CD14-positive monocyte (primary cell): ENCODE measurements around the gene FGF19. TPM values are rescaled to one million over a fixed set of nuclear protein-coding genes. Genes with fewer than 3 reads are reported as not detected.
A peak's percentile ranks its signal among the peaks of the same experiment; 100 is the strongest.

Source experiments
- DNase-seq, 3 donors: peaks; one replicate each; pipeline ENCODE4 v3.0.0-alpha.2; 2011 to 2022
- H2AFZ ChIP-seq: 2 replicates; pipeline ENCODE4 v1.6.0; 2012; ENCODE audit warnings: mild to moderate bottlenecking, low read depth, low read length, inconsistent platforms; ENCODE audit not compliant: insufficient read depth, poor library complexity, severe bottlenecking
- H3K27ac ChIP-seq, 2 donors: 1 replicate in 1 of 2; 2 replicates in 1 of 2; pipeline ENCODE4 v1.5.1; 2012 to 2013; ENCODE audit warnings: low read length in 2 of 2, control low read depth in 1 of 2, inconsistent platforms in 1 of 2, low read depth in 1 of 2, mild to moderate bottlenecking in 1 of 2
- H3K27me3 ChIP-seq, 2 donors: one replicate each; pipeline versions ENCODE4 v1.6.0 to v1.6.1; 2011 to 2013; ENCODE audit warnings: low read length in 2 of 2; ENCODE audit not compliant: control insufficient read depth in 2 of 2, insufficient read depth in 2 of 2
- H3K36me3 ChIP-seq, 2 donors: replicated peaks in 1 of 2; 1 replicate in 1 of 2; 2 replicates in 1 of 2; pipeline versions ENCODE4 v1.5.1 to v1.6.1; 2012 to 2013; ENCODE audit warnings: low read length in 2 of 2, control low read depth in 1 of 2, inconsistent platforms in 1 of 2, mild to moderate bottlenecking in 1 of 2; ENCODE audit not compliant: insufficient read depth in 2 of 2, control insufficient read depth in 1 of 2
- H3K4me1 ChIP-seq, 2 donors: 1 replicate in 1 of 2; 2 replicates in 1 of 2; pipeline versions ENCODE4 v1.5.1 to v1.6.1; 2012 to 2013; ENCODE audit warnings: low read length in 2 of 2, control low read depth in 1 of 2, inconsistent platforms in 1 of 2, mild to moderate bottlenecking in 1 of 2, moderate library complexity in 1 of 2; ENCODE audit not compliant: insufficient read depth in 2 of 2, control insufficient read depth in 1 of 2
- H3K4me2 ChIP-seq: replicated peaks from 2 replicates; pipeline ENCODE3; 2012; ENCODE audit warnings: low read length, moderate library complexity, mild to moderate bottlenecking; ENCODE audit not compliant: poor library complexity, severe bottlenecking; ENCODE audit errors: extremely low read depth
- H3K4me3 ChIP-seq, 3 experiments: fragments of 200-600 bp in 1 of 3; sonication (generic) in 1 of 3; replicated peaks in 1 of 3; 1 replicate in 2 of 3; 2 replicates in 1 of 3; pipeline ENCODE4 v1.5.1; 2011 to 2013; ENCODE audit warnings: low read length in 3 of 3, mild to moderate bottlenecking in 3 of 3, control low read depth in 2 of 3, low read depth in 2 of 3, inconsistent platforms in 1 of 3, moderate library complexity in 1 of 3
- H3K79me2 ChIP-seq: 2 replicates; pipeline ENCODE4 v1.6.0; 2012; ENCODE audit warnings: mild to moderate bottlenecking, control low read depth, inconsistent platforms, low read length, moderate library complexity; ENCODE audit not compliant: insufficient read depth
- H3K9ac ChIP-seq: 2 replicates; pipeline ENCODE4 v1.6.0; 2017; ENCODE audit warnings: low read length, mild to moderate bottlenecking; ENCODE audit not compliant: insufficient read depth, poor library complexity, severe bottlenecking
- H3K9me3 ChIP-seq, 2 donors: replicated peaks in 1 of 2; 1 replicate in 1 of 2; 2 replicates in 1 of 2; pipeline versions ENCODE4 v1.5.1 to v1.6.1; 2012 to 2013; ENCODE audit warnings: low read length in 2 of 2, control low read depth in 1 of 2; ENCODE audit not compliant: control insufficient read depth in 1 of 2, insufficient read depth in 1 of 2
- H4K20me1 ChIP-seq: 2 replicates; pipeline ENCODE4 v1.6.0; 2012; ENCODE audit warnings: mild to moderate bottlenecking, low read length, control low read depth, moderate library complexity; ENCODE audit not compliant: insufficient read depth
- H3K27ac Mint-ChIP-seq, 7 donors: one replicate each; pipeline ENCODE4 v1.8.0; 2020; ENCODE audit warnings: mild to moderate bottlenecking in 7 of 7, mixed read lengths in 7 of 7, moderate library complexity in 6 of 7, inconsistent platforms in 2 of 7
- H3K27me3 Mint-ChIP-seq, 3 donors: one replicate each; pipeline ENCODE4 v1.8.0; 2021 to 2022; ENCODE audit warnings: low read depth in 3 of 3, mild to moderate bottlenecking in 3 of 3, mixed read lengths in 3 of 3, moderate library complexity in 3 of 3, inconsistent platforms in 1 of 3
- H3K36me3 Mint-ChIP-seq, 2 donors: one replicate each; pipeline ENCODE4 v1.8.0; 2020; ENCODE audit warnings: mixed read lengths in 2 of 2, inconsistent platforms in 1 of 2, mild to moderate bottlenecking in 1 of 2
- H3K4me1 Mint-ChIP-seq: one replicate; pipeline ENCODE4 v1.8.0; 2020; ENCODE audit warnings: mild to moderate bottlenecking, mixed read lengths
- H3K4me3 Mint-ChIP-seq, 2 donors: one replicate each; pipeline ENCODE4 v1.8.0; 2020; ENCODE audit warnings: mild to moderate bottlenecking in 2 of 2, mixed read lengths in 2 of 2, moderate library complexity in 1 of 2
- H3K9me3 Mint-ChIP-seq, 7 donors: one replicate each; pipeline ENCODE4 v1.8.0; 2020 to 2022; ENCODE audit warnings: mixed read lengths in 7 of 7, mild to moderate bottlenecking in 6 of 7, moderate library complexity in 6 of 7, inconsistent platforms in 2 of 7
- CTCF ChIP-seq: fragments of 200-600 bp; IDR thresholded peaks from one replicate; pipeline ENCODE4 v1.8.0; 2022; ENCODE audit warnings: antibody characterized with exemption, mild to moderate bottlenecking
- WGBS: methylation state at CpG from one replicate; pipeline ENCODE4 v1.1.5; 2013; ENCODE audit warnings: missing lambda C conversion rate; ENCODE audit not compliant: insufficient coverage; 5-methylcytosine and 5-hydroxymethylcytosine counted together
- intact Hi-C, 2 donors: fragments of 100-400 bp; cut with micrococcal nuclease; formaldehyde crosslinking; loops; one replicate each; pipeline versions ENCODE4 v1.15.0 to v1.15.1; 2023
- polyA plus RNA-seq, 3 donors: library from polyadenylated mRNA; depleted of rRNA in 1 of 3; unstranded in 2 of 3; stranded (reverse) in 1 of 3; fragments of 300-500 nt in 2 of 3; fragments of >200 nt in 1 of 3; fragmentation: Illumina TruSeq in 2 of 3; gene quantifications; 1 replicate in 2 of 3; 2 replicates in 1 of 3; pipeline ENCODE4 v1.2.3, GENCODE V29; 2012 to 2021

FGF19 gene
- polyA plus RNA-seq, 3 donors: not detected

- Mint-ChIP-seq H3K27ac (no peak overlapping the region), H3K36me3 (no peaks in the 10 kb centered on the region), H3K4me3 (no peak overlapping the region), H3K4me1 (peaks cover 8% of the 10 kb centered on the region), H3K27me3 (peaks cover 27 to 43% (median 35%) of the 10 kb centered on the region in 3 donors), H3K9me3 (peaks cover 0 to 9% (median 4%) of the 10 kb centered on the region in 7 donors)
- Histone ChIP-seq H3K27me3 (peaks cover 4 to 21% of the 10 kb centered on the region in 2 donors), H3K4me2 (no peak overlapping the region), H3K79me2 (no peaks in the 10 kb centered on the region), H3K4me1 (peaks cover 3 to 4% of the 10 kb centered on the region in 2 donors), H3K9me3 (peaks cover 0 to 6% of the 10 kb centered on the region in 2 donors), H4K20me1 (no peaks in the 10 kb centered on the region), H3K9ac (no peak overlapping the region), H2AFZ (no peak overlapping the region), H3K4me3 (no peak overlapping the region), H3K36me3 (no peaks in the 10 kb centered on the region), H3K27ac (no peak overlapping the region)
- DNase-seq: no peak
- 74% methylated on average over 7 of the region's 9 CpGs for WGBS
- intact Hi-C loops: loop anchor here in 1 of 2 donors (10.0 kb wide), 1 partner anchor 511 kb away; no protein-coding TSS in a partner anchor
- peak; percentile 10 for TF ChIP-seq CTCF
Measured at GRCh38 chr11:69683764-69684333, 20.0 kb downstream of the FGF19 start.

GRCh38 chr11:69682681-69683326 lies 21.0 kb downstream of the FGF19 start:
- Histone ChIP-seq H3K4me3 (no peak overlapping the region), H3K36me3 (no peaks in the 10 kb centered on the region), H4K20me1 (no peaks in the 10 kb centered on the region), H3K9me3 (peaks cover 0 to 6% of the 10 kb centered on the region in 2 donors), H3K4me1 (peaks cover 3 to 4% of the 10 kb centered on the region in 2 donors), H3K79me2 (no peaks in the 10 kb centered on the region), H3K9ac (no peak overlapping the region), H2AFZ (no peak overlapping the region), H3K27me3 (peaks cover 4 to 21% of the 10 kb centered on the region in 2 donors), H3K4me2 (no peak overlapping the region), H3K27ac (no peak overlapping the region)
- Mint-ChIP-seq H3K4me1 (peaks cover 8% of the 10 kb centered on the region), H3K9me3 (peaks cover 0 to 6% (median 2%) of the 10 kb centered on the region in 7 donors), H3K27ac (no peak overlapping the region), H3K36me3 (no peaks in the 10 kb centered on the region), H3K27me3 (peaks cover 31 to 44% (median 32%) of the 10 kb centered on the region in 3 donors), H3K4me3 (no peak overlapping the region)
- no peak for DNase-seq
- no peak for TF ChIP-seq CTCF
- intact Hi-C loops: loop anchor here in 1 of 2 donors (10.0 kb wide), 1 partner anchor 512 kb away; no protein-coding TSS in a partner anchor
- WGBS: 89% methylated on average over 3 of the region's 7 CpGs
